Measurements from ENCODE around the gene B3GNT3. TPM values are rescaled to one million over a fixed set of nuclear protein-coding genes. Genes with fewer than 3 reads are reported as not detected.

The B3GNT3 gene
- total RNA-seq, 1 experiment from 2014 or later = 39.5 TPM

DNA sequence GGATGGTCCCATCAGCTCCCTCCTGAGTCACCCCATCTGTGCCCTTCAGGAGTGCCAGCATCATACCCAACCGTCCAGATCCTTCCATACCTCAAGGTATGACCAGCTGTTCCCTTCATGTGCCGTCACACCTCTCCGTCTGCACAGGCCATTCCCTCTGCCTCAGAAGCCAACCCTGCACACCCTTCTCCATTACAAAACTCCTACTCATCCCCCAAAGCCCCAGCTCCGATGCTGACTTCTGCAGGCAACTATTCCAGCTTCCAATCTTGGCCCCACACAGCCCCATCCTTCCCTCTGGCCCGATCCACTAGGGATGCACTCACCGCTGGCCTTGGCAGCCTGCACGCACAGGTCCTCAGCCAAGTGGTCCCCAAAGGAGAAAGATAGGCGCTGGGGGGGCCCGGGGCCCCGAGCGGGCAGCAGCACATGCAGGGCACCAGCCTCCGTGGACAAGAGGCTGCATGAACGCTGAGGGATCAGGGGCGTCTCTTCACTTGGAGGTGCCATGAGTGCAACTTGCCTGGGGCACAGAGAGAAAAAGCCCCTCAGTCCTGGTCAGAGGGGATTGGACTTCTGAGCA lies 49.1 kb downstream of the B3GNT3 start:
- POLR2A ChIA-PET (ENCODE audit: unreplicated experiment) = interaction anchor here (0.6 kb wide), 1 partner anchor 15 kb away, joined by 4 read pairs; the partner anchor contains the start of gene RPL18A
- Histone ChIP-seq H3K27me3 (ENCODE audit: low read length) (no peaks in the 10 kb centered on the region), H3K27ac (ENCODE audit: low read length) (no peak overlapping the region), H4K20me1 (ENCODE audit: low read length) (no peaks in the 10 kb centered on the region), H3K79me2 (ENCODE audit: low read length) (peaks cover 14% of the 10 kb centered on the region), H3K9ac (ENCODE audit: low read length) (no peak overlapping the region), H3K9me2 (replicated peaks; ENCODE audit: low read length) (no peaks in the 10 kb centered on the region), H2AFZ (ENCODE audit: low read length) (no peak overlapping the region), H3K9me3 (ENCODE audit: low read length) (no peaks in the 10 kb centered on the region), H3K4me3 (ENCODE audit: low read length) (no peak overlapping the region), H3F3A (ENCODE audit: low read length, unreplicated experiment) (no peaks in the 10 kb centered on the region), H3K36me3 (ENCODE audit: low read depth, low read length) (no peaks in the 10 kb centered on the region), H3K4me2 (ENCODE audit: low read length) (no peak overlapping the region), H3K4me1 (ENCODE audit: insufficient read depth, low read length) (peaks cover 19% of the 10 kb centered on the region)
- no TSS peak for BruUV-seq (replicated peaks)
- CTCF ChIA-PET = no interaction called here
- no peak for ATAC-seq
- TF ChIP-seq, protein P1, sequence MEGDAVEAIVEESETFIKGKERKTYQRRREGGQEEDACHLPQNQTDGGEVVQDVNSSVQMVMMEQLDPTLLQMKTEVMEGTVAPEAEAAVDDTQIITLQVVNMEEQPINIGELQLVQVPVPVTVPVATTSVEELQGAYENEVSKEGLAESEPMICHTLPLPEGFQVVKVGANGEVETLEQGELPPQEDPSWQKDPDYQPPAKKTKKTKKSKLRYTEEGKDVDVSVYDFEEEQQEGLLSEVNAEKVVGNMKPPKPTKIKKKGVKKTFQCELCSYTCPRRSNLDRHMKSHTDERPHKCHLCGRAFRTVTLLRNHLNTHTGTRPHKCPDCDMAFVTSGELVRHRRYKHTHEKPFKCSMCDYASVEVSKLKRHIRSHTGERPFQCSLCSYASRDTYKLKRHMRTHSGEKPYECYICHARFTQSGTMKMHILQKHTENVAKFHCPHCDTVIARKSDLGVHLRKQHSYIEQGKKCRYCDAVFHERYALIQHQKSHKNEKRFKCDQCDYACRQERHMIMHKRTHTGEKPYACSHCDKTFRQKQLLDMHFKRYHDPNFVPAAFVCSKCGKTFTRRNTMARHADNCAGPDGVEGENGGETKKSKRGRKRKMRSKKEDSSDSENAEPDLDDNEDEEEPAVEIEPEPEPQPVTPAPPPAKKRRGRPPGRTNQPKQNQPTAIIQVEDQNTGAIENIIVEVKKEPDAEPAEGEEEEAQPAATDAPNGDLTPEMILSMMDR (conservative IDR thresholded peaks at IDR 0.05; ENCODE audit: low read depth, low read length) = no peak
- no peak for TF ChIP-seq EZH2 (IDR thresholded peaks at IDR 0.05; ENCODE audit: low read length, unreplicated experiment)
- no peak for DNase-seq
- intact Hi-C loops (cut with micrococcal nuclease) = loop anchor here (5.0 kb wide), 1 partner anchor 227 kb away; no protein-coding TSS in a partner anchor

DNA sequence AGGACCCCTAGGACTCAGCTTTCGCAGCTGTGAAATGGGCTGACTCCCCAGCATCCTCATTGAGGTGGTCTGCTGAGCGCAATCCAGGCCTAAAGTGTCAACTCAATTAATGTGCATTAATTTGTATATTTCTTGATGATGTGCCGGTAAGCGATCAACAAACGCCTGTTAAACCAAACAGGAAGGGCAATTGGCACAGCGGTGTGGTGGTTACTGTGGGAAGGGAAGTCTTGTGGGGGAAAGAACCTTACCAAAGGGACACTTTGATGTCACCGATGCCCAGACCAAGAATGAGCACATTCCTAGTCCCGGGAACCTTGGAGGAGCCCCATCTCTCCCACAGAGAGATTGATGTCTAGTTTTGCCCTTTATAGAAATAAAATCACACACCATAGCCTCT lies 51.2 kb downstream of the B3GNT3 start:
- Histone ChIP-seq H3K9me3 (ENCODE audit: low read length) (no peaks in the 10 kb centered on the region), H2AFZ (ENCODE audit: low read length) (no peak overlapping the region), H3K27ac (ENCODE audit: low read length) (no peak overlapping the region), H3K9ac (ENCODE audit: low read length) (no peak overlapping the region), H3K27me3 (ENCODE audit: low read length) (no peaks in the 10 kb centered on the region), H3K4me3 (ENCODE audit: low read length) (no peak overlapping the region), H3K36me3 (ENCODE audit: low read depth, low read length) (no peaks in the 10 kb centered on the region), H3K9me2 (replicated peaks; ENCODE audit: low read length) (no peaks in the 10 kb centered on the region), H4K20me1 (ENCODE audit: low read length) (no peaks in the 10 kb centered on the region), H3K4me1 (ENCODE audit: insufficient read depth, low read length) (peaks cover 23% of the 10 kb centered on the region), H3K4me2 (ENCODE audit: low read length) (no peak overlapping the region), H3F3A (ENCODE audit: low read length, unreplicated experiment) (no peaks in the 10 kb centered on the region), H3K79me2 (ENCODE audit: low read length) (peaks cover 14% of the 10 kb centered on the region)
- ATAC-seq = no peak
- intact Hi-C loops (cut with micrococcal nuclease) = no loop called here
- ChIA-PET POLR2A (ENCODE audit: unreplicated experiment) (no interaction called here), CTCF (interaction anchor here (1.0 kb wide), 1 partner anchor 14 kb away, joined by 4 read pairs; the partner anchor contains the start of gene RPL18A)
- BruUV-seq (replicated peaks) = no TSS peak
- no peak for DNase-seq
- TF ChIP-seq, protein P1 (conservative IDR thresholded peaks at IDR 0.05; ENCODE audit: low read depth, low read length) = no peak
- TF ChIP-seq EZH2 (IDR thresholded peaks at IDR 0.05; ENCODE audit: low read length, unreplicated experiment) (no peak), EZH2phosphoT487 (IDR thresholded peaks at IDR 0.05; ENCODE audit: borderline replicate concordance, low read length) (no peak)

DNA sequence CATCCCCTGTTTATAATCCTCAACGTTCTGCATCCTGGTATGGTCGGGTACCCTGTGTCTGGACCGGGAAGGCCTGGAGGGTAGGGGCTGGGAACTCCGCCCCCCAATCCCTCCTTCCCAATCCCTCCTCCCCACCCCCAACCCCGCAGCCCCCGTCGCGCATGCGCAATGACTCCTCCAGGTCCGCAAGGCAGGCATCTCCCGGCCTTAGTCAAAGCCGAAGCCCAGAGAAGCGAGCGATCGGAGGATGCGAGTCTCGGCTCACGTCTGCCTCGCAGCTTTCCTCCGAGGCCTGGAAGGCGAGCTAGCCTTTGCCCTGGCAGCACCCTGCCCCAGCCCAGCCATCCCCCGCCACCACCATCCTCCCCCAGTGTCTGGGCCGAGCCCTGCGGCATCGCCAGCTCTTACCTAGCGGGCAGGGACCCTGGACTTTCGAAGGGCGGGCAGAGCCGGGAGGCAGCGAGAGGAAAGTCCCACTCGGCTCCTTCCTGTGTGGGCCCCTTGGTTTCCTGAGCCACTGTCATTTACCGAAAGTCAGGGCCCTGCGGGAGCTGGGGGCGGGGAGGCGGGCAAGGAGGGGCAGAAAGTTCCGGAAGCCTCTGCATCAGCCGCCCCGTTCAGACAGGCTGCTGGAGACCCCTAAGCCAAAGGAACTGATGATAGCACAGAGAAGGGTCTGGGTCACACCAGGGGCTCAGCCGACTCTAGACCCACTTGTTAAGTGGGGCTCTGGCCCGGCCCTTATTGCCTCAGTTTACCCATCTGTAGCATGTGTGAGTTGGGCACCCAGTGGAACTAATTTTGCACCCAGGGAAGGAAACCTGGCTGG lies 52.8 kb downstream of the B3GNT3 start, which contains the start of gene JAK3:
Gene JAK3, minus strand, starts transcription at position 445 of the 829 bp plus-strand sequence. CDS start 3,565 bp downstream, outside the sequence.
- H3K9me3 ChIP-seq (ENCODE audit: low read length) = no peaks in the 10 kb centered on the region
- DNase-seq (no peak), ATAC-seq (no peak)
- H3K27ac ChIP-seq (ENCODE audit: low read length) = no peak within 1 kb of the TSS
- no TSS peak for BruUV-seq (replicated peaks)
- H2AFZ ChIP-seq (ENCODE audit: low read length) = no peak within 1 kb of the TSS
- H3K27me3 ChIP-seq (ENCODE audit: low read length) = no peaks in the 10 kb centered on the region
- intact Hi-C loops (cut with micrococcal nuclease) = no loop called here
- no peak within 1 kb of the TSS for H3K4me3 ChIP-seq (ENCODE audit: low read length)
- no peaks in the 10 kb centered on the region for H3F3A ChIP-seq (ENCODE audit: low read length, unreplicated experiment)
- H3K9me2 ChIP-seq (replicated peaks; ENCODE audit: low read length) = no peaks in the 10 kb centered on the region
- H3K4me1 ChIP-seq (ENCODE audit: insufficient read depth, low read length) = peaks cover 16% of the 10 kb centered on the region
- POLR2A ChIA-PET (ENCODE audit: unreplicated experiment) = no interaction called here
- no peaks in the 10 kb centered on the region for H4K20me1 ChIP-seq (ENCODE audit: low read length)
- no peaks in the 10 kb centered on the region for H3K36me3 ChIP-seq (ENCODE audit: low read depth, low read length)
- CTCF ChIA-PET = interaction anchor here (0.6 kb wide), 1 partner anchor 18 kb away, joined by 3 read pairs; no protein-coding TSS in a partner anchor
- no peak within 1 kb of the TSS for H3K9ac ChIP-seq (ENCODE audit: low read length)
- TF ChIP-seq EZH2phosphoT487 (IDR thresholded peaks at IDR 0.05; ENCODE audit: borderline replicate concordance, low read length) = no peak
- TF ChIP-seq, protein P1 (conservative IDR thresholded peaks at IDR 0.05; ENCODE audit: low read depth, low read length) = no peak
- TF ChIP-seq EZH2 (IDR thresholded peaks at IDR 0.05; ENCODE audit: low read length, unreplicated experiment) = no peak
- no peak within 1 kb of the TSS for H3K4me2 ChIP-seq (ENCODE audit: low read length)
- H3K79me2 ChIP-seq (ENCODE audit: low read length) = peaks cover 9% of the 10 kb centered on the region
